ENCODE measurements around the gene ABLIM1. TPM values are rescaled to one million over a fixed set of nuclear protein-coding genes. Genes with fewer than 3 reads are reported as not detected.

Gene ABLIM1
- total RNA-seq, 2 experiments from 2014 or later = 114 to 116 TPM

- Mint-ChIP-seq H3K36me3 (peaks cover 53% of the 10 kb centered on the region), H3K4me3 (no peak overlapping the region), H3K27ac (peak overlapping the region; percentile 45), H3K4me1 (peaks cover 56% of the 10 kb centered on the region), H3K9me3 (peaks cover 6% of the 10 kb centered on the region), H3K27me3 (no peaks in the 10 kb centered on the region)
- DNase-seq = no peak
Observed at GRCh38 chr10:114487815-114488536, 170.1 kb downstream of the ABLIM1 start.

GRCh38 chr10:114486938-114487814, 170.9 kb downstream of the ABLIM1 start:
- Mint-ChIP-seq H3K4me3 (no peak overlapping the region), H3K9me3 (peaks cover 6% of the 10 kb centered on the region), H3K36me3 (peaks cover 51% of the 10 kb centered on the region), H3K4me1 (peaks cover 53% of the 10 kb centered on the region), H3K27me3 (no peaks in the 10 kb centered on the region), H3K27ac (peak overlapping the region; percentile 45)
- no peak for DNase-seq

GRCh38 chr10:114485696-114486400, 172.2 kb downstream of the ABLIM1 start:
- Mint-ChIP-seq H3K36me3 (peaks cover 48% of the 10 kb centered on the region), H3K27ac (peak overlapping the region; percentile 45), H3K4me1 (peaks cover 54% of the 10 kb centered on the region), H3K27me3 (no peaks in the 10 kb centered on the region), H3K9me3 (peaks cover 6% of the 10 kb centered on the region), H3K4me3 (no peak overlapping the region)
- DNase-seq = no peak

- Mint-ChIP-seq H3K27me3 (no peaks in the 10 kb centered on the region), H3K9me3 (peaks cover 6% of the 10 kb centered on the region), H3K4me1 (peaks cover 60% of the 10 kb centered on the region), H3K27ac (no peak overlapping the region), H3K36me3 (peaks cover 60% of the 10 kb centered on the region), H3K4me3 (no peak overlapping the region)
- no peak for DNase-seq
Observed at GRCh38 chr10:114483575-114483974, 174.5 kb downstream of the ABLIM1 start.

GRCh38 chr10:114482480-114483304, 175.4 kb downstream of the ABLIM1 start:
- Mint-ChIP-seq H3K27ac (no peak overlapping the region), H3K36me3 (peaks cover 62% of the 10 kb centered on the region), H3K4me1 (peaks cover 56% of the 10 kb centered on the region), H3K4me3 (no peak overlapping the region), H3K27me3 (no peaks in the 10 kb centered on the region), H3K9me3 (peaks cover 6% of the 10 kb centered on the region)
- DNase-seq = no peak

- Mint-ChIP-seq H3K4me1 (peaks cover 57% of the 10 kb centered on the region), H3K27me3 (no peaks in the 10 kb centered on the region), H3K36me3 (peaks cover 51% of the 10 kb centered on the region), H3K9me3 (peaks cover 6% of the 10 kb centered on the region), H3K4me3 (no peak overlapping the region), H3K27ac (no peak overlapping the region)
- no peak for DNase-seq
Observed at GRCh38 chr10:114481055-114481454, 177.0 kb downstream of the ABLIM1 start.

- no peak for DNase-seq
- Mint-ChIP-seq H3K27ac (peak overlapping the region; percentile 36), H3K27me3 (no peaks in the 10 kb centered on the region), H3K4me3 (no peak overlapping the region), H3K36me3 (peaks cover 41% of the 10 kb centered on the region), H3K4me1 (peaks cover 60% of the 10 kb centered on the region), H3K9me3 (peaks cover under 1% of the 10 kb centered on the region)
Observed at GRCh38 chr10:114479836-114480235, 178.2 kb downstream of the ABLIM1 start.

GRCh38 chr10:114479307-114479706, 178.8 kb downstream of the ABLIM1 start:
- no peaks in the 10 kb centered on the region for H3K27me3 Mint-ChIP-seq
- H3K36me3 Mint-ChIP-seq = peaks cover 38% of the 10 kb centered on the region
- H3K4me1 Mint-ChIP-seq = peaks cover 60% of the 10 kb centered on the region
- H3K9me3 Mint-ChIP-seq = no peaks in the 10 kb centered on the region
- H3K4me3 Mint-ChIP-seq = no peak overlapping the region
- no peak for DNase-seq
- peak overlapping the region; percentile 52 for H3K27ac Mint-ChIP-seq

- Mint-ChIP-seq H3K4me3 (no peak overlapping the region), H3K4me1 (peaks cover 60% of the 10 kb centered on the region), H3K9me3 (no peaks in the 10 kb centered on the region), H3K27ac (peak overlapping the region; percentile 30), H3K36me3 (peaks cover 31% of the 10 kb centered on the region), H3K27me3 (no peaks in the 10 kb centered on the region)
- no peak for DNase-seq
Observed at GRCh38 chr10:114478281-114478680, 179.8 kb downstream of the ABLIM1 start.

GRCh38 chr10:114477285-114477684, 180.8 kb downstream of the ABLIM1 start:
- H3K4me1 Mint-ChIP-seq = peaks cover 63% of the 10 kb centered on the region
- no peaks in the 10 kb centered on the region for H3K9me3 Mint-ChIP-seq
- peaks cover 29% of the 10 kb centered on the region for H3K36me3 Mint-ChIP-seq
- no peak for DNase-seq
- H3K27ac Mint-ChIP-seq = peak overlapping the region; percentile 31
- H3K4me3 Mint-ChIP-seq = no peak overlapping the region
- H3K27me3 Mint-ChIP-seq = no peaks in the 10 kb centered on the region

- Mint-ChIP-seq H3K27me3 (no peaks in the 10 kb centered on the region), H3K4me1 (peaks cover 48% of the 10 kb centered on the region), H3K9me3 (no peaks in the 10 kb centered on the region), H3K4me3 (no peak overlapping the region), H3K27ac (peak overlapping the region; percentile 62), H3K36me3 (peaks cover 17% of the 10 kb centered on the region)
- DNase-seq = no peak
Observed at GRCh38 chr10:114474989-114475388, 183.1 kb downstream of the ABLIM1 start.

- H3K36me3 Mint-ChIP-seq = peaks cover 15% of the 10 kb centered on the region
- H3K27me3 Mint-ChIP-seq = no peaks in the 10 kb centered on the region
- H3K9me3 Mint-ChIP-seq = no peaks in the 10 kb centered on the region
- H3K4me3 Mint-ChIP-seq = no peak overlapping the region
- peak overlapping the region; percentile 72 for H3K27ac Mint-ChIP-seq
- no peak for DNase-seq
- H3K4me1 Mint-ChIP-seq = peaks cover 37% of the 10 kb centered on the region
Observed at GRCh38 chr10:114473776-114474175, 184.3 kb downstream of the ABLIM1 start.

GRCh38 chr10:114472877-114473253, 185.2 kb downstream of the ABLIM1 start:
- Mint-ChIP-seq H3K27me3 (no peaks in the 10 kb centered on the region), H3K9me3 (no peaks in the 10 kb centered on the region), H3K36me3 (peaks cover 8% of the 10 kb centered on the region), H3K4me1 (peaks cover 31% of the 10 kb centered on the region), H3K27ac (peak overlapping the region; percentile 58), H3K4me3 (no peak overlapping the region)
- DNase-seq = no peak

Data from activated naive CD8-positive, alpha-beta T cell treated with anti-CD3 and anti-CD28 coated beads for 36 hours (primary cell).